EH (cell line): ENCODE results near the gene GALR3.
"Not testable (repeated sequence)": the region's sequence is repeated elsewhere in the genome, so short reads cannot be mapped to it uniquely, and the experiment has no call there.

ENCODE experiments used
- DNase-seq: peaks from one replicate; pipeline ENCODE4 v3.0.0-alpha.2; 2015; ENCODE audit warnings: low read depth

GALR3 gene, protein sequence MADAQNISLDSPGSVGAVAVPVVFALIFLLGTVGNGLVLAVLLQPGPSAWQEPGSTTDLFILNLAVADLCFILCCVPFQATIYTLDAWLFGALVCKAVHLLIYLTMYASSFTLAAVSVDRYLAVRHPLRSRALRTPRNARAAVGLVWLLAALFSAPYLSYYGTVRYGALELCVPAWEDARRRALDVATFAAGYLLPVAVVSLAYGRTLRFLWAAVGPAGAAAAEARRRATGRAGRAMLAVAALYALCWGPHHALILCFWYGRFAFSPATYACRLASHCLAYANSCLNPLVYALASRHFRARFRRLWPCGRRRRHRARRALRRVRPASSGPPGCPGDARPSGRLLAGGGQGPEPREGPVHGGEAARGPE

DNA sequence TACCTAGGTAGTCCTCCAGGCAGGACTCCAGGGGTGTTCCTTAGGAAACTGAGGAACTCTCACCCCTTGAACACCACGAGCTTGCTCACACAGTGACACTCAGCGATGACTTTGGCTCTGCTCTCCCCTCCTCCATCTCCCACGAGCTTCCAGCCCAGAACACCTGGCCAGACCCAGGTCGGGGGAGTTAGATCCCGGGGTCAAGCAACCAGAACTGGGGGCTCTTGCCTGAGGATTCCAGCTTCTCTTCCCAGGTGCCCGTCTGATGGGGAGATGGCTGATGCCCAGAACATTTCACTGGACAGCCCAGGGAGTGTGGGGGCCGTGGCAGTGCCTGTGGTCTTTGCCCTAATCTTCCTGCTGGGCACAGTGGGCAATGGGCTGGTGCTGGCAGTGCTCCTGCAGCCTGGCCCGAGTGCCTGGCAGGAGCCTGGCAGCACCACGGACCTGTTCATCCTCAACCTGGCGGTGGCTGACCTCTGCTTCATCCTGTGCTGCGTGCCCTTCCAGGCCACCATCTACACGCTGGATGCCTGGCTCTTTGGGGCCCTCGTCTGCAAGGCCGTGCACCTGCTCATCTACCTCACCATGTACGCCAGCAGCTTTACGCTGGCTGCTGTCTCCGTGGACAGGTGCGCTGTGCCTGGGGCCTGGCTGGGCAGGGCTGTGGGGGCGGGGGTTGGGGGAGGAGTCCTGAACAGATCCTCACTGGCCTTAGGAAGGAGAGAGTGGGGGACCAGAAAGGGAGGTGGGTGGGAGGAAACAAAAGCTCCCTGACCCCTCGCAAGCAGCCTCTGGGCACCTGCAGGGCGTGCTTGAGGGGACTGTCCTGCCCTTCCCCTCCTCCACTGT, at the start of gene GALR3:
GALR3 (plus strand) TSS at position 249 of the 852 bp plus-strand sequence; CDS start at position 274, 25 bp downstream.
- DNase-seq, result no peak

DNA sequence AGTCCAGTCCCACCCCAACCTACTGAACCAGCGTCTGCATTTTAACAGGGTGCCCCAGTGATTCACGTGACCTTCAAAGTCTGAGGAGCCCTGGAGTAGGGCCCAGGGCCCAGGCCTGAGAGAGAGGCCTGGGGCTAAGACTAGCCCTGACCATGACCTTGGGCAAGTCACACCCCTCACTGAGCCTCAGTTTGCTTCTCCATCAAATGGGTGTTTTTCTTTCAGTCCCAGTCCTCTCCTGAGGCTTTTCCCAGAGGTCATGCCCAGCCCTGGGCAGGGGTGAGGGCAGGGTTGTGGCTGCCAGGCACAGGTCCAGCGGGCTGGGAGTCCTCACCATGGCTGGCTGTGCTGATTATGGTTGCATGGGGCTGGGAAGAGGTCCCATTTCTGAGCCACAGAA, 48.5 kb upstream of the GALR3 start:
- no peak for DNase-seq

DNA sequence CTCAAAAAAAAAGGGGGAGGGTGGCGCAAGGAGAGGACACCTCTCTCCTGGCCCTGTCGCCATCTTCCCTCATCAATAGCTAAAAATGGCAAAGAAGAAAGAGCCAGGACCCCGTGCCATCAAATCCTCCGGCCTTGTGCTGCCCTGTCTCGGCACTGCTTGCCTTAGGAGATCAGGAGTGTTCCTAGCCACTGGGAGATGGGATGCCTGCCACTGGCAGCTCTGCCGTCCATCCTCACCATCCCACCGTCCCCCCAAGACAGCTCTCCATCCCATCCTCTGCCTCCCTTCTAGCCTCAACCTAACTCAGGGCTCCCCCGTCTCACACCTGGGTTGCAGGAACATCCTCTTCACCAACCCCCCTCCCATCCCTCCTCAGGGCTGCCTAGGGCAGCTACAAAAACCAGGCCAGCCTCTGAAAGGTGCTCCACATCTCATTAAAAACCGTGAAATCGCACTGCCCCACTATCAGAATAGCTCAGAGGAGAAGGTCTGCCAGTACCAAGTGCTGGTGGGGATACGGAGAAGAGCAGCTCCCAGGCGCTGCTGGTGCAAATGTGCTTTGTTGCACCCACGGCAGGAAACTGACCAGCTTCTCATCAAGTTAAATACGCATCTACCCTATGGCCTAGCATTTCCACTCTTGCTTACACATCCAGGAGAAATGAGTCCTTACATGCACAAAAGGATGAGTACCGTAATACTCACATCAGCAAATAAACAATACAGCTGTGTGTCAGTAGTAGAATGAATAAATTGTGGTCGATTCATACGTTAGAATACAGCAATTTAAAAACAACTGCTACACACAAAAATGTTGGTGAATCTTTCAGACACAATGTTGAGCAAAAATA, 47.2 kb upstream of the GALR3 start:
- peak; percentile 84 for DNase-seq

DNA sequence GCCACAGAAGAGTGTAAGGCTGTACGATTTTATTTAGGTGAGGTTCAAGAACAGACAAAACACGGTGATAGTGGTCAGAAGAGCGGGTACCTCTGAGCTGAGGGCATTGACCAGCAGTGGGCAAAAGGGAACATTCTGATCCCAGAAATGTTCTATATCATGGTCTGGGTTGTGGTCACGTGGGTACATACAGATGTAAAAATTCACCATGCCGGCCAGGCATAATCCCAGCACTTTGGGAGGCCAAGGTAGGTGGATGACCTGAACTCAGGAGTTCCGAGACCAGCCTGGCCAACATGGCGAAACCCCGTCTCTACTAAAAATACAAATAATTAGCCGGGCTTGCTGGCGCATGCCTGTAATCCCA, 46.6 kb upstream of the GALR3 start:
- DNase-seq, result no peak

DNA sequence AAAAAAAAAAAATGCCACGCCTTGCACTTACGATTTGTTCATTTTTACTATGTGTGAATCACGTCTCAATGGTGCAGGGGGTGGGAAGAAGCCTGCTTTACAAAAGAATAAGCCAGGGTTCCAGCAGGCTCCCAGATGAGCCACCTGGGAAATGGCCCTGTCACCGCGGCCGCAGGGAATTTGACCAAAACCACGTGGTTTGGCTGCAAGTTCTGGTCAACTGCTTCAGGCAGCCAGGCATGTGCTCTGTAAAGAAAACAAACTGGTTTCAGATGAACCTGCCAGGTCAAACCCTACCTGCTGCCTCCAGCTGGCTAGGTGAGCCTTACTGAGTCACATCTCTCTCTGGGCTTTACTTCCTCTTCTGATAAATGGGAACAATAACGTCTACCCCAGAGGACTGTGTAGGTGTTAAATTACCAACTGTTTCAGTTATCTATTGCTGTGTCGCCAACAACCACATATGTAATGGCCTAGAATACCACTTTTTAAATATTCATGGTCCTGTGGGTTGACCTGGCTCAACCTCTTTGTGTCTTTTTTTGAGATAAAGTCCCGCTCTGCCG, 46.0 kb upstream of the GALR3 start:
- DNase-seq, result peak; percentile 86

DNA sequence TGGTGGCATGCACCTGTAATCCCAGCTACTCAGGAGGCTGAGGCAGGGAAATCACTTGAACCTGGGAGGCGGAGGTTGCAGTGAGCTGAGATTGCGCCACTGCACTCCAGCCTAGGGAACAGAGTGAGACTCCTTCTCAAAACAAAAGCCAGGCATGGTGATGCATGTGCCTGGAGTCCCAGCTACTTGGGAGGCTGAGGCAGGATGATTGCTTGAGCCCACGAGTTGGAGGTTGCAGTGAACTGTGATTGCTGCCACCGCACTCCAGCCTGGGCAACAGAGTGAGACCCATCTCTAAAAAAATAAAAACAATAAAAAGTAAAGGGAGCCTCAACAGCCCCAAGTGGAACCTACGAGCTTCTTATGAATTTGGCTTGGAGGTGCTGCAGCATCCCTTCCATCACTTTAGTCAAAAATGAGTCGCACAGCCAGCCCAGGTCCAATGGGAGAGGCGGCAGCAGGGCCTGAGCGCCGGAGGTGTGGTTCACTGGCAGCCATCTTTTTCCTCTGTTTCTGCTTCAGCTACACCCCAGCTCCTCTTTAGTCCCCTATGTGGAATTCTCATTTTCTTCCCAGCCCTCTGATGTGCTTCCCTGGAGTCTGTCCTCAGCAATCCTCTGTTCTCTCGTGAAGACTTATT, 44.7 kb upstream of the GALR3 start:
- DNase-seq, result no peak

DNA sequence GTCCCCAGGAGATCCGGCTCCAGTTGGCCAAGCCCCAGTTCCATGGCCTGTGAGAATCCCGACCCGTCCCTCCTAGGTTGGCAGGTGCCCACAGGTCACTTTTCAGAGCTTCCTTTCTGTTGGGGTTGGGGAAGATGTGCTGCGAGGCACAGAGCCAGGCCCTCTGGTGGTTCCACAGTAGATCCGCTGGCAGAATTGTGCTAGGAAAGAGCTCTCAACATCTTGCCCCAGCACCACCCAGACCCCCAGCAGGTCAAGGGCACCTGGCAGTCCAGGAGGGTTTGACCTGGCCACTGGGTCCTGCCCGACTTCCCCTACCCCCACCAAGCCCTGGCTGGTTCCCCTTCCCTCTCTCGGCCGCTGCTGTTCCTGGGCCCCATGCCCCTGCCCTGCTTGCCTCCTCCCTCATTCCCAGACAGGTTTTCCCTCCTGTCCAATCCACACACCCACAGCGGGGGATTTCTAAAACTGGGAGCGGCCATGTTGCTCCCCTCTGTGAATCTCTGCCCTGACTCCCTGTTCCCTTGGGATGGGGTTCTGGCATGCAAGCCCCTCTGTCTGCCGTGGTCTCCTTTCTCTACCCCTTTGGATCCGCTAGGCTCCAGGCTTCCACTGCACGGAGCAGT, 41.6 kb upstream of the GALR3 start:
- peak; percentile 29 for DNase-seq

DNA sequence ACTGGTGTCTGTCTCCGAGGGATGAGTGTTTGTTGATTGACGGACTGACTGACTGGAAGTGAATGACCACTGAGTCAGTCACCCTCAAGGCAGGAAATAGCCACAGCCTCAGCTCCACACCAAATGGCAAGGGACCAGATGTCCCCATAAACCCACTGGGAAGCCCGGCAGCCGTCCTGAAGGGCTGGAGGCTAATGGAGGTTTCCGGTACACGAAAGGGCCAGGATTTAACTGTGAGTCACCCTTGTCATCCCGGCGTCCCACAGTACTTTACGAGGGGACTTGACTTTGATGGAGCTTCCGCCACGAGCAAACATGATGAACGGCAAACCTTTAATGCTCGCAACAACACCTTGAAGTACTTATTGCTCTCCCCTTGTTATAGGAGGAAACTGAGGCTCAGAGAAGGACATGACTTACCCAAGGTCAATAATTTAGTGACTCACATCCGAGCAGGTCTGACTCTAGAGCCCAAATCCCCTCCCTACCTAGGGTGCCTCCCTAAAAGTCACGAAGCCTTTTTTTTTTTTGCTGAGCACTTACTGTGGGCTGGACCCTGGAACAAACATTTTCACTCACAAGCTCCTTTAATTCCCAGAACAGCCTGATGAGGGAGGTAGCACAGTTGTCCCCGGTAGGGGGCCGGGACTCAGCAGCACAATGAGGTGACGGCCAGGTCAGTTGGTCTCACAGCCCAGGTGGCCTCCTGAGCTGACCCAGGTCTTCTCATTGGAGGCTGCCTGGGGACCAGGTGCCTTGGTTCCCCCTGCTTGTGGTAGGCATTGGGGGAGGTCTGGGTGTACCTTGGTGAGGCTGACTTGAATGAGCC, 40.6 kb upstream of the GALR3 start:
- DNase-seq, result peak; percentile 97

DNA sequence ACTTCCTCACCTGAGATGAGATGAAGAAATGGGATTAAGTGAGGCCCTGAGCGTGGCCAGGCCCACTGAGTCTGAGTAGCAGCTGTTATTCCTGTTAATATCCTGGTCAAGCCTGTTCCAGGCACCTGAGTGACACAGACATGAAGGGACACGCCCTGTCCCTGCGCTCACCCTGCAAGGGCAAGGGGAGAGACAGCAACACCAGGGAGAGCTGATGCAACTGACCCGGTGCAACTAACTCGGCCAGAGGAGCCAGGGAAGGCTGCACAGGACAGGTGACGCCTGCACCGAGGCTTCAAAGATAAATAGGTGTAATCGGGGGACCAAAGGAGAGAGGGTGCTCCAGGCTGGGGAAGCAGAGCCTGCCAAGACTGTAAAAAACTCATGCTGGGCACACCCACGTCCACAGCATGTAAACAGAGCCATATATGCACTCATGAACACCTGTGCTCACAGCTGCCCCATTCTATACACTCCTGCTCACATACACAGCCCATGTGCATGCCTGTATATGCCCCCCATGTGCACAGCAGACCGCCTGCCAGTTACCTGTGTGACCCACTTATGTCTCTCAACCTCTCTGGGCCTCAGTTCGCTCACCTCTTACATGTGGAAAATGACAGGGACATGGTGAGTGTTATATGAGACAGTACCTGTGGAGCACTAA, 38.2 kb upstream of the GALR3 start:
- DNase-seq, result no peak

DNA sequence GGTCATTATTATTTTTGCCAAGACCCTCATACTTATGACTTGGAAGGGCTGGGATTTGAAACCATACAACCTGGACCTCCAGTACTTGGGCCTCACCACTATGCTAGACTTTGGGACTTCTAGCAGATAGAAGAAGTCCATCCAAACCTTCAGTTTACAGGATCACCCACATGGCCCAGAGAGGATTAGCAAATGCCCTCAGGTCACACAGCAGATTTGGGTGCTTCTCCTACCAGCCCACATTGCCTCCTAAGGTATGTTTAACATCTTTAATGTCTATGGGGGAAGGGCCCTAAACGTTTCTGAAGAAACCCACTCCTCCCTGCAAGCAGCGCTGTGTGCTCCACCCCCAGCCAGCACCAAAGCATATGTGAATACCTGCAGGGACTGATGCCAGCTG, 32.9 kb upstream of the GALR3 start:
- no peak for DNase-seq

DNA sequence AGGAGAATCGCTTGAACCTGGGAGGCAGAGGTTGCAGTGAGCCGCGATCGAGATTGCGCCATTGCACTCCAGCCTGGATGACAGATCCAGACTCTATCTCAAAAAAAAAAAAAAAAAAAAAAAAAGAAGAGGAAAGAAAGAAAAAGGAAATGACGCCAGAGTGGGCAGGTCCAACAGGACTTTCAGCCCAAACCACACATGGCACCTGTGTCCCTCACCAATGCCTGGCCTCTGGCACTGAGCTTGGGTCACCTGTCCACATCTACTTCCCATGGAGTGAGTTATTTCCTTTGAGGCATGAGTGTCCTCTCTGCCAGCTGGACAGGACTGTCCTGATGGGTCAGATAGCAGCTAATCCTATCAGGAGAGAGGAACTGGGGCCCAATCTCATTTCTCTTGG, 30.7 kb upstream of the GALR3 start:
- no peak for DNase-seq

DNA sequence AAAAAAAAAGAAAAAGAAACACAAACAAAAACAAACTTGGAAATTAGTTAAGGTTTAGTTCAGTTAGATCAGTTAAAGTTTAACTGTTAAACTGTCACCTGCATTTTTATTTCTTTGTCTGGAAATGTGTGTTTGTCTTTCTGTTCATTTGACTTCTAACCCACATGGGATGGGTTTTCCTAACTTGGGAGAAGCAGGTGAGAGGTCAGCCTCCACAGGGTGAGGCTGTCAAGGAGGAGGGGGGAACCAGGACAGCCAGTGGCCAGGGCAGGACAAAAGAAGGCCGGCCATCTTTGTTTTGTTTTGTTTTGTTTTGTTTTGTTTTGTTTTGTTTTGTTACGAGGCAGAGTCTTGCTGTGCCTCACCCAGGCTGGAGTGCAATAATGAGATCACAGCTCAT, 28.8 kb upstream of the GALR3 start:
- no peak for DNase-seq

DNA sequence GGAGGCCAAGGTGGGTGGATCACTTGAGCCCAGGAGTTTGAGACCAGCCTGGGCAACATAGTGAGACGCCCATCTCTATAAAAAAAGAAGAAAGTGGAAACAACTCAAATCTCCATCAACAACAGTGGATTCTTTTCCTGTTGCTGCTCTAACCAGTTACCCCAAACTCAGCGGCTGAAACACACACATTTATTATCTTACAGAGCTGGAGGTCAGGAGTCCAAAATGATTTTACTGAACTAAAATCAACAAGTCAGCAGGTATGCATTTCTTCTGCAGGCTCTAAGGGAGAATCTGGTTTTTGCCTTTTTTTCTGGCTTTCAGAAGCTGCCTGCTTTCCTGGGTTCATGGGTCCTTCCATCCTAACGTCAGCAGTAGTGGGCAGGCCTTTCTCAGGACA, 27.1 kb upstream of the GALR3 start:
- DNase-seq, result no peak

DNA sequence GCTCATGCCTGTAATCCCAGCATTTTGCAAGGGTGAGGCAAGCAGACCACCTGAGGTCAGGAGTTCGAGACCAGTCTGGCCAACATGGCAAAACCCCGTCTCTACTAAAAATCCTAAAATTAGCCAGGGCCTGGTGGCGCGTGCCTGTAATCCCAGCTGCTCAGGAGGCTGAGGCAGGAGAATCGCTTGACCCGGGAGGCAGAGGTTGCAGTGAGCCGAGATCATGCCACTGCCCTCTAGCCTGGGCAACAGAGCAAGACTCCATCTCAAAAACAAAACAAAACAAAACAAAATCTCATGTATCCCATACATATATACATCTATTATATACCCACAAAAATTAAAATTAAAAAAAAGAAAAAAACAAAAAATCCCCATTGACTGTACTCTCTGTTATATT, 25.9 kb upstream of the GALR3 start:
- not testable (repeated sequence) for DNase-seq

DNA sequence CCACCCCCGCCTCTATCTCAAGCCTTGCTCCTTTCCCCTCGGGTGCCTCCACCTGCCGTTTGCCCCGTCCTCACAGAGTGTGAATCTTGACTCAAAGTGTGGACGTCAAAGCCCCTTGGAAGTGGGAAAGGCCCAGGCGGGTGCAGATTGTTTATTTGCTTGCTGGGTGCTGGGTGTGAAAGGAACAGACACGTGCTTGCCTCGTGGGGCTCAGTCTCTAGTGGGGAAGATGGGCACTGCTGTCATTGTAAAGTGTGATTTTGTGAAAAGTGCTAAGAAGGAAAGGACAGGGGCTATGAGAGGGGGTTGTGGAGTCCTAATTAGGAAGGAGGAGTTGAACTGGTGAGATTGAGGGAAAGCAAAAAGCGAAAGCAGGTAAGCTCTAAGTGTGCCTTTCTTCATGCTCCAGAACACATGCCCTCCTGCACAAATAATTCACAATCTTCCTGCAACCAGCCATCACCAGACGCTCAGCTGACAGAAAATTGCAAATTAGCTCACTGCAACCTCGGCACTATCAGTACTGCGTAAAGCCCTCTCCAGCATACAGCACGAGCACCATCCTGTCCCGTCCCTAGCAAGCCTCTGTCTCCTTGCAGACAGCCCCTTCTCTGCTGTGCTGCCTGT, 25.2 kb upstream of the GALR3 start:
- DNase-seq, result no peak

DNA sequence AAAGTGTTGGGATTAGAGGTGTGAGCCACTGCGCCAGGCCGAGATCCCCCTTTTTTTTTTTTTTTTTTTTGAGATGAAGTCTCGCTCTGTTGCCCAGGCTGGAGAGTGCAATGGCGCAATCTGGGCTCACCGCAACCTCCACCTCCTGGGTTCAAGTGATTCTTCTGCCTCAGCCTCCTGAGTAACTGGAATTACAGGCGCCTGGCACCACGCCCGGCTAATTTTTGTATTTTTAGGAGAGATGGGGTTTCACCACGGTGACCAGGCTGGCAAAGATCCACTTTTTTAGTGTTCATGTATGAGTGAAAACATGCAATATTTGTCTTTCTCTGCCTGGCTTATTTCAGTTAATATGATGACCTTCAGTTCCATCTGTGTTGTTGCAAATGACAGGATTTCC, 23.2 kb upstream of the GALR3 start:
- DNase-seq, result not testable (repeated sequence)

DNA sequence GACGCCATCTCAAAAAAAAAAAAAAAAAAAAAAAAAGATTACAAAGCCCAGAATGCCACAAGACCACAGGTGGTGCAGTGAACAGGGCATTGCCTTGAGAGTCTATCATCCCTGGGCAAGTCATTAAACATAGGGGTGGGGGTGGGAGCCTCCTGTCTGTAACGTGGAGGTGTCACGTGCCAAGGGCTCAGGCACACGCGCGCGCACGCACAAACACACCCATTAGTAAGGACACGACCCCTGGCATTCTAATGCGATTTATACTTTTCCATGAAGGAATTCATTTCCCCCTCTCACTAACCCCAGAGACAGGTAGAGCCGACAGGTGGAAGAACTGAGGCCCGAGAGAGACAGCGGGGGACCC, 21.3 kb upstream of the GALR3 start:
- DNase-seq, result no peak

DNA sequence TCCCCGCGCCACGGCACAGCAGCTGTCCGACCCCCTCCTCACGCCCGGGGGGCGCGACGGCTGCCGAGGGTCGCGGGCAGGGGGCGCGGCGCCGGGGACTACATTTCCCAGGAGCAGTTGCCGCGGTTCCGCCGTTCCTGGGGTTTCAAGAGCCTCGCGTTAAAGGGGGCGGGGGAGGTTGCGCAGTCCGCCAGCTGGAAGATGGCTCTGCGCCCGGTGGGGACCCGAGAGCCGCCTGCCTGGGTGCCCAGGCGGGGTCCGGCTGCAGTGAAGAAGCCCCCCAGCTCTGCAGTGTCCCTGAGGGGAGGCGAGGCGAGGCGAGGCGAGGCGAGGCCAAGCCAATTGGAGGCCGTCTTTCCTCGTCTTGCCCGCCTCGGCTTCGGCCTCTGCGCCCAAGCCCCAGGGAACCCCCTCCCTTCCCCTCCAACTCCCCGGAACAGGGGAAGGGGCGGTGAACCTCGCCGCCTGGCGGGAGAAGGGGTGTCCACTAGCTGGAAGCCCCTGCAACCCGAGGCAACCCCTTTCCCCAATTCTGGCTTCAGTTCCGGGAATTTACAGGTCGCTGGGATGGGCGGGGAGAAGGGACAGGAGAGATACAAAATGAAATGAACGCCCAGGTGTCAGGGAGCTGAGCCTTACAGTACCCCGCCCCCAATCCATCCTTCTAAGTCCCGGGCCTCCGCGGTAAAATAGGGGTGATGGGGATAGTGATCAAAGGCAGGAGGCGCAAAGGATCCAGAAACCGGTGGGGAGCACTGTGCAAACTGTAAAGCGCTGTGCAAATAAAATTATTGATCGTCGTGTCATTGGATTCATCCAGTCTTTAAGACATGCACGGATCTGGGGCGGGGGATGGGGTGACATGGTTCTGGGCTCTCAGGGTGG, 20.6 kb upstream of the GALR3 start:
- DNase-seq, result peak; percentile 57
